ENCODE data around the gene PCSK7.

Gene PCSK7

DNA sequence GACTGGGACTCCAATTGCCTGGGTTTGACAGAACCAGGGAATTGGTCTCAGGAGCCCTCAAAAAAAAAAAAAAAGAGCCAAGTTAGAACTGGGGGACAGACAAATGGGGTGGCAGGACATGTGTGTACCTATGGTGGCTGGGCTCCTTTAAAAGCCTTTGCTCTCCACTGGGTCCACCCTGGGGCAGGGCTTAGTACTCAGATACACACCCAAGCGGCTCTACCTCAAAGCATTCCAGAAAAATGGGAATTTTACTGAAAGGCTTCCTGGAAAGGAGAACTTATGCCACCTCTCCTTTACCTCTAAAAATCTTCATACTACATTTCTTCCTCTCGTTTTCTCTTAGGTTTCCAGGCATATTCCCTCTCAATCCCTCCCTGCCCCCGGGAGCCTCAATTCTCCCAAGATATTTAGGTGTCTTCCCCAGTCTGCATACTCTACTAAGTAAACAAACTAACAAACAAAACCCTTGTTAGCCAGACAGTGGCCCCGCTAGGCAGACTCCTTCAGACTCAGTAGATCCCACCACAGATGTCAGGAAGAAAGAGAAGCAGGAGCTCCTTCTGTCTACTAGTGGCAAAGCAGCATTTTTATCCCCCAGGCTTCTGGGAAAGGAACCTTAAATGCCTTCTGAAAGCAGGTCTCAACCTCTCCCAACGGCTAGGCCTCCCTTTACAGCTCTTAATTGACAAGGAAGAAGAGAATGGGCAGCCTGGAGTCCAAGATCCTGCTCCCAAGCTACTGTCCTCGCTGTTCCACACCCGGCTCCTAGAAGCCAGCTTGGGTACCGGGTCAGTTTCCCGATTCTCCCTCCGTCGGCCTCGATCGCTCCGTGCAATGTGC, 653 bp downstream of the PCSK7 start:
- no peak for DNase-seq

- peak; percentile 68 for DNase-seq
Measured at GRCh38 chr11:117230286-117230961, 1.4 kb downstream of the PCSK7 start.

- DNase-seq = no peak
Measured at GRCh38 chr11:117229931-117230285, 2.0 kb downstream of the PCSK7 start.

DNA sequence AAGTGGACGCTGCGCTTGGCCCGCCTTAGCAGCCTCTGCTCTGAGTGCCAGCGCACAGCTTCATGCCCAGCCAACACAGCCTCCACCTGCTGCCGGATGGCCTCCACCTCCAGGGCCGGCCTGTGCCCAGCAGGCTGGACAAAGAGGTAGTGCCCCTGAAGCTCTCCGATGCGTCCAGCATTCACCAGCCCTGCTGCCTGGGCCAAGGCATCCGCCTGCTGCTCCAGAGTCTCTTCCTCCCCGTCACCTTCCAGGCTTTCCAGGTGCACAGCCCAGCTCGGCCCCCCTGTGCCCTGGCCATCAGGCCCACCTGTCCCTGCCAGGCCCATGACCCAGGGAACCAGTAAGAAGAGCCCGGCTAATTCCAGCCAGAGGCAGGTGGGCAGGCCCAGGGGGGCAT, 2.5 kb downstream of the PCSK7 start:
- DNase-seq = no peak

GRCh38 chr11:117228091-117228490, 3.8 kb downstream of the PCSK7 start:
- no peak for DNase-seq

- DNase-seq = peak; percentile 67
Measured at GRCh38 chr11:117226388-117227385, 5.2 kb downstream of the PCSK7 start.

- DNase-seq = no peak
Measured at GRCh38 chr11:117225553-117226170, 6.2 kb downstream of the PCSK7 start.

- no peak for DNase-seq
Measured at GRCh38 chr11:117223741-117224689, 7.9 kb downstream of the PCSK7 start.

GRCh38 chr11:117222991-117223740, 8.7 kb downstream of the PCSK7 start:
- DNase-seq = no peak

DNA sequence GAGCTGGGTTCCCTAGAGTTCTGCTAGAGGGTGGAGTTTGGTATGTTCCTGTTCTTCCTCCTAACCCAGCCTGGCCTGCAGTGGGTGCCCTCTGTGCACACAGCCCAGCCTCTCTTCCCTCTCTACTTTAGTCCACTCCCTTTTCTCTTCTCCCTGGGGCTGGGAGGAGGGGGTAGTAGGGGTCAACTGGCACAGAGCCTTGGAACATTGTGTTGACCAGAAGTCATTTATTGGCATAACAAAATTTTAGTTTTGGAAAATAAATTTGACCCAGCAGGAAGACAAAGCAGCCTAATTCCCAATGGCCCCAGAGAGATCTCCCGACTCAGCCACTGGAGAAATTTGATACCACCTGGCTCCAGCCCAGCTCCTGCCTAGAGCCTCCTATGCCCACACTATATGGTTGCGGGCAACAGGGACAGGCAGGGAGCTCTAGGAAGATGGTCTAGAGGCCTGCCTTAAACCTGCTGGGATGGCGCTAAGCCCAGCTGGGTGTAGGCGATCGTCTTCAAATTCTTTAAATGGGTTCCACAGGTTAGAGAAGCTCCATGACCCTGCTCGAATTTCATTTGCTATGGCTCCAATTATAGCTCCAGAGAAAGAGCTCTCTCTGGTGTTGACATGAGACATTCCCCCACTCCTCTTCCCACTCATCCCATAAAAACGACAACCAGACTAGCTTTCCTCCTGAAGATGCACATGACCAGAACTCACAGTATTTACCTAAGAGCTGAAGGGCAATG, 9.9 kb downstream of the PCSK7 start:
- DNase-seq = no peak

DNA sequence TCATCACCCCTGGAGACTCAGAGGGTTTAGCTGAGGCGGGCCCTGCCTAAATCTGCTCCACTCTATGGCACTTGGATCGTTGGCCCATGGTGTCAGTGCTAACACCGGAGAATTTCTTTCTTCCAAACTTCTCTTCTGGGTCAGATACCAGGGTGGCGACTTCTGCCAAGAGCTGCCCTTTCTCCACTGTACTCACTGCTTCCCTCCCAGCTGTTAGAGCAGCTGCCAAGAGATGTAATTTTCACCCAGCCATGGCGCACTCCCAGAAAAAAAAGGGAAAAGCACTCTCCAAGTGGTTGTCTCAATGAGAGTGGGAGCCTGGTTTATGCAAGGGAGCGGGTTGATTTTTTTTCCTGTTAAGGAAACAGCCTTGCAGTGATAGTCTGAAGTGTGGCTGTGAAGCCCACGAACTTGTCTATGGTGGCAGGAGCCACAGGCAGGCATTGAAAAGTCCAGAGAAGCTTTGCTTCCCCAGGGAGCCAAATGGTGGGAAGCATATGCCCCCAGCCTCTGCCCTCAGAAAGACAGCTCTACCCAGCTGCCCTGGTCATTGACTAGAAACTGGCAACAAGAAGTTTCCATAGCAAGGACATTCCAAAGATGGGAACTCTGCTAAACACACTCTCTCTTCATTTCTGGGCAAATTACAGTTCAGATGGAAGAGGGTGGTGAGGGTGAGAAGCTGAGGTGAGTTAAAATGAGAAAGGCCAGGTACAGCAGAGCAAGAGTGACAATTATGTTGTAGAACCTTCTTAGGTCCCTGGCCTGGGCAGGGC, 10.7 kb downstream of the PCSK7 start:
- no peak for DNase-seq

DNA sequence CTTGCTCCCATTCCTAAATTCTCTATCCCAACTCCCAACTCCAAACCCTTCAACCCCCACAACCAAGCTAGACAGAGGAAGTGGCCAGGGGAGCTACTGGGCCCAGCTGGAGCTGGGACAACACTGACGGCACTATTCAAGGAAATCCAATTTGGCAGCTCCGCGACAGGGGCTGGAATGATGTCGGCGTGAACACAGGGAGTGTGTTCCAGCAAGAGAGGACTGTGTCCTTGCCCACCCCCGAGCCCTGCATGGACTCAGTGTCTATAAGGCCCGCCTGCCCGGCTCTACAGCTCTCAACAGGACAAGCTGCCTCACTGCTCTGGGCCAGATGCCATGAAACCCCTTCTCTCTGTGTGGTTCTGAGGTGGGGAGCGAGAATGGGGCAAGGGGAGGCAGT, 11.3 kb downstream of the PCSK7 start:
- no peak for DNase-seq

DNA sequence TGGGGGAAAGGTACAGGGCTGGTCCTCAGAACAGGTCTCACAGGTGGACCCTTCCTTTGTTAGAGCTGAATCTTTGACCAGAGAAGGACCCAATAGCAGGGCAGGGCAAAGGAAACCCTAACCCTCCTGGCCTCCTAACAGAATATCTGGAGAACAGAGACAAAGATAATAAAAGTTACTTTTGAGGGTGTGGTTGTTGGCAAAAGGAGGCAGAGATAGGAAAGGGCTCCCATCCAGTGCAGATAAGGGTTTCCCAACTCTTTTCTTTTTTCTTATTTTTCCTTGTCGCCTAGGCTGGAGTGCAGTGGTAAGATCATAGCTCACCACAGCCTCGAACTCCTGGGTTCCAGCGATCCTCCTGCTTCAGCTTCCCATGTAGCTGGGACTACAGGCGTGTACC, 11.9 kb downstream of the PCSK7 start:
- DNase-seq = no peak

DNA sequence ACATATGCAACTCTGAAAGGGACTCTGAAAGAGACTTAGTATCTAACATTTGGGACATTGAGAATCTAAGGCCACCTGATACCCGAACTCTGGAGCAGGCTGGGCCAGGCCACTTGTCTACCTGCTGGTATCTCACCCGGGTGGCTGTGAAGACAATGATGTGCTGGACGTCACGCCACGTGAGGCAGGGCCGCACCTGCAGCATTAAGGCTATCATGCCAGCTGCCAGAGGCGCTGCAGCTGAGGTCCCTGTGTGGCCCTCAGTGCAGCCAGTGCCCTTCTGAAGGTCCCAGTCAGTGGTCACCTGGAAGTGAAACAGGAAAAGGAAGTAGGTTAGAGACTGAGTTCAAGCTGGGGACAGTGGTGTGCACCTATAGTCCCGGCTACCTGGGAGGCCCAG, 12.4 kb downstream of the PCSK7 start:
- DNase-seq = no peak

- DNase-seq = no peak
Measured at GRCh38 chr11:117219001-117219400, 12.9 kb downstream of the PCSK7 start.

GRCh38 chr11:117218133-117218915, 13.5 kb downstream of the PCSK7 start:
- DNase-seq = no peak

DNA sequence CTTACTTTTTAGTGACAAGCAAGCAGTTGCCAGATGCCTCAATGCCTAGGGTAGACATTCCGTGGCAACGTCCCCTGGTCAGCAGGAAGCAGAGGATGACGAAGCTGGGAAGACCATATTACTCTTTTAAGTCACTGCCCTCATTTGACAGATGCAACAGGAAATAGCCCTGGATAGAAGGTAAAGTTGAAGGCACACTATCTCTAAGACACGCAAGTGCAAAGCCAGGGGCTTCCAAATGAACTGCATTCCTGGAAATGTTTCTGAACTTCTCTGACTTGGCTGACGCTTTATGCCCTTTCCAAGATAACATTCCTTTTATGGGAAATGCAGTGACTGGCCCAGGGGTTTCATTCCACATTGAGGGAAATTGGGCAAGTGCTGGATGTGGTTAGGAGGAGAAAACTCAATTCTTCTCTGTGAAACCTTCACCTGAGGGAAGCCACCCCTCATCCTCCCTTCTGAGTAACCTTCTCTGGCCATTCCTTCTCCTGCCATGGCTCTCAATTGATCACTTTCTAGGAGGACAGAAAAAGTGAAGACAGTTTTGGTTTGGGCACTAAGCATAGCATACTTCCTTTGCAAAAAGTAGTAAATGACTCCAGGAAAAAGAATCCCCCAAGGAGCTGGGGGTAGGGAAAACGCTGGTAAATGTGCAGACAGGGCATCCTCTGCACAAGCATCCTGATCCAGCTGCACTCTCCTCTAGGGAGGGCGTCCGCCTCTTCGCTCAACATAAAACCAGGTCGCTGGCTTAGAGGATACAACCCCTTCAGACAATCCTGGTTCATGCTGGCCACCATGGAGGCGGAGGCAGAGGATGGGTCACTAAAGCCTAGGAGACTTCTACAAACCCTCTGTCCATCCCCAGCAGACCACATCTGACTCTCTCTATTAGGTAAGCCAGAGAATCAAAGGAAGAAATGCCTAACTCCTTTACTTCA, 14.5 kb downstream of the PCSK7 start:
- no peak for DNase-seq

All from central memory CD4-positive, alpha-beta T cell (primary cell).